ENCODE measurements around the gene KRT20. TPM values are rescaled to one million over a fixed set of nuclear protein-coding genes. Genes with fewer than 3 reads are reported as not detected.

KRT20 gene
- total RNA-seq, 1 donor, result not detected

DNA sequence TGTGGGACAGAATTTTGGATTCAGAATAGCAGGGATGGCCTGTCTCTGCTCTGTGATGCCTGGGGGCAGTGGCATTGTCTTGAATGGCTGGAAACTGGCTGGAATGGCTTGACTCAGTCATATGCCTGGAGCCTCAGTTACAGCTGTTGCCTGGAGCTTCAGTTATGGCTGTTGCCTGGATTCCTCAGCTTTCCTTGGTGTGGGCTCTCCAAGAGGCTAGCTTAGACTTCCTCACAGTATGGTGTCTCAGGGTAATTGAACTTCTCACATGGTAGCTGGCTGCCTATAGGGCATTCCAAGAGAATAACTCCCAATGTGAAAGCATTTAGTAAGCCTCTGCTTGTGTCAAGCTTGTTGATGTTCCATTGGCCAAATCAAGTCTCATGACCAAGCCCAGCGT, 31.3 kb upstream of the KRT20 start:
- TF ChIP-seq, protein P1, sequence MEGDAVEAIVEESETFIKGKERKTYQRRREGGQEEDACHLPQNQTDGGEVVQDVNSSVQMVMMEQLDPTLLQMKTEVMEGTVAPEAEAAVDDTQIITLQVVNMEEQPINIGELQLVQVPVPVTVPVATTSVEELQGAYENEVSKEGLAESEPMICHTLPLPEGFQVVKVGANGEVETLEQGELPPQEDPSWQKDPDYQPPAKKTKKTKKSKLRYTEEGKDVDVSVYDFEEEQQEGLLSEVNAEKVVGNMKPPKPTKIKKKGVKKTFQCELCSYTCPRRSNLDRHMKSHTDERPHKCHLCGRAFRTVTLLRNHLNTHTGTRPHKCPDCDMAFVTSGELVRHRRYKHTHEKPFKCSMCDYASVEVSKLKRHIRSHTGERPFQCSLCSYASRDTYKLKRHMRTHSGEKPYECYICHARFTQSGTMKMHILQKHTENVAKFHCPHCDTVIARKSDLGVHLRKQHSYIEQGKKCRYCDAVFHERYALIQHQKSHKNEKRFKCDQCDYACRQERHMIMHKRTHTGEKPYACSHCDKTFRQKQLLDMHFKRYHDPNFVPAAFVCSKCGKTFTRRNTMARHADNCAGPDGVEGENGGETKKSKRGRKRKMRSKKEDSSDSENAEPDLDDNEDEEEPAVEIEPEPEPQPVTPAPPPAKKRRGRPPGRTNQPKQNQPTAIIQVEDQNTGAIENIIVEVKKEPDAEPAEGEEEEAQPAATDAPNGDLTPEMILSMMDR (IDR thresholded peaks at IDR 0.05; ENCODE audit: insufficient read depth, low read depth, low read length), result no peak
- no peak overlapping the region for H3K4me3 ChIP-seq (ENCODE audit: low read depth, low read length)
- no peak for DNase-seq (ENCODE audit: low read depth)

- DNase-seq (ENCODE audit: low read depth), result peak; percentile 22
These were observed 30.7 kb upstream of the KRT20 start for GRCh38 chr17:40915721-40916256.

GRCh38 chr17:40915199-40915661, 30.2 kb upstream of the KRT20 start:
- DNase-seq (ENCODE audit: low read depth), result peak; percentile 80
- TF ChIP-seq, protein P1 (IDR thresholded peaks at IDR 0.05; ENCODE audit: insufficient read depth, low read depth, low read length), result no peak
- no peak overlapping the region for H3K4me3 ChIP-seq (ENCODE audit: low read depth, low read length)

More at GRCh38 chr17:40915721-40916256, 30.7 kb upstream of the KRT20 start:
- H3K4me3 ChIP-seq (ENCODE audit: low read depth, low read length), result no peak overlapping the region
- TF ChIP-seq, protein P1 (IDR thresholded peaks at IDR 0.05; ENCODE audit: insufficient read depth, low read depth, low read length), result no peak

- TF ChIP-seq, protein P1 (IDR thresholded peaks at IDR 0.05; ENCODE audit: insufficient read depth, low read depth, low read length), result no peak
- DNase-seq (ENCODE audit: low read depth), result no peak
- no peak overlapping the region for H3K4me3 ChIP-seq (ENCODE audit: low read depth, low read length)
These were observed 29.2 kb upstream of the KRT20 start for GRCh38 chr17:40914075-40914855.

DNA sequence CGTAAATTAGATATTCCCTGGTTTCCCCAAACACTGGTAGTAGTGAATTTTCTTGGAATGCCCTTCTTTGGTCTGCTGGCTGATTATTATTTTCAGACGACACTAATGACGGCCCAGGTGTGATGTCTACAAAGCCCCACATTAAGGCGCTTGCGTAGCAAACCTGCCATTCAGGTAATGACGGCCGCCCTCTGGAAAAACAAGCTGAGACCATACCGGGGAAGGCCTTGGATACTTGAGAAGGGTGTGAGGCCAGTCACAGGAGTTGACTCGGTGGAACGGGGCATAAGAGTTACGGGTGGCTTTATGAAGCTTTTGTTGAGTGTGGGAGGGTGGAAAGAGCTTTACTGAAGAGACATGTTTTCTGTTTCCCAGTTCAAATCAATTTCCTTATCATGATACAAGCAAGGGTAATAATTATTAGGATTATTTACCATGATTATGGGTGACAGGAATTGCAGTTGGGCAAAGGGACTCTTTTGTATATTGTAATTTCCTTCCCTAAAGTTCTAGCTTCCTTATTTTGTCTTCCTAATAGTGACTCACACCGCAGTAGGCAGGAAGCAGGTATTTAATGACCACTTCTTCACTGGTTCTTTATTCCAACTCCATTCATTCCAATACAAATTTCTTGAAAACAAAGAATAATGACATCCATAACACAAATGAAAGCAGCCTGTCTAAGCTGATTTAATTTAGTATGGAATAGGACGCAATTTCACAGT, 27.6 kb upstream of the KRT20 start:
- TF ChIP-seq, protein P1 (IDR thresholded peaks at IDR 0.05; ENCODE audit: insufficient read depth, low read depth, low read length), result no peak
- H3K4me3 ChIP-seq (ENCODE audit: low read depth, low read length), result no peak overlapping the region
- no peak for DNase-seq (ENCODE audit: low read depth)

- DNase-seq (ENCODE audit: low read depth), result peak; percentile 76
- TF ChIP-seq, protein P1 (IDR thresholded peaks at IDR 0.05; ENCODE audit: insufficient read depth, low read depth, low read length), result no peak
- no peak overlapping the region for H3K4me3 ChIP-seq (ENCODE audit: low read depth, low read length)
These were observed 25.4 kb upstream of the KRT20 start for GRCh38 chr17:40910441-40910841.
